ENCODE data around the gene RNF123.

RNF123 gene

DNA sequence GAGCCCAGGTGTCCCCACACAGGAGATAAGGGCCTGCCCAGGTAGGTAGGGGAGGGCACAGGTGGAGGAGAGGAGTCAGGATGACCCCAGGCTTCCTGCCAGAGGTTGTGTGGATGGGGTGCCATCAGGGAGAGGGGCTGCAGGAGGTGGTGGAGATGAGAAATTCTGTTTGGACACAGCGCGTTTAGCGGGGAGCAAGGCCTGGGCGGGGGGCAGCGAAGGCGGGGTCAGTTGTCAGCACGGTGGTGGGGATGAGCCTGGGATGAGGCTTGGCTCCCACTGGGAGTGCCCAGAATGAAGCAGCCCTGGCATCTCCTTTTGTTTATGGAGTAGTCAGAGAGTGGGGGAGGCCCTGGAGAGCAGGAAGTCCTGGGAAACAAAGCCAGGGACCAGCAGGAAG is 14.6 kb downstream of the RNF123 start:
- no peak overlapping the region for H3K4me3 ChIP-seq (ENCODE audit: low read length)
- TF ChIP-seq, protein P1, sequence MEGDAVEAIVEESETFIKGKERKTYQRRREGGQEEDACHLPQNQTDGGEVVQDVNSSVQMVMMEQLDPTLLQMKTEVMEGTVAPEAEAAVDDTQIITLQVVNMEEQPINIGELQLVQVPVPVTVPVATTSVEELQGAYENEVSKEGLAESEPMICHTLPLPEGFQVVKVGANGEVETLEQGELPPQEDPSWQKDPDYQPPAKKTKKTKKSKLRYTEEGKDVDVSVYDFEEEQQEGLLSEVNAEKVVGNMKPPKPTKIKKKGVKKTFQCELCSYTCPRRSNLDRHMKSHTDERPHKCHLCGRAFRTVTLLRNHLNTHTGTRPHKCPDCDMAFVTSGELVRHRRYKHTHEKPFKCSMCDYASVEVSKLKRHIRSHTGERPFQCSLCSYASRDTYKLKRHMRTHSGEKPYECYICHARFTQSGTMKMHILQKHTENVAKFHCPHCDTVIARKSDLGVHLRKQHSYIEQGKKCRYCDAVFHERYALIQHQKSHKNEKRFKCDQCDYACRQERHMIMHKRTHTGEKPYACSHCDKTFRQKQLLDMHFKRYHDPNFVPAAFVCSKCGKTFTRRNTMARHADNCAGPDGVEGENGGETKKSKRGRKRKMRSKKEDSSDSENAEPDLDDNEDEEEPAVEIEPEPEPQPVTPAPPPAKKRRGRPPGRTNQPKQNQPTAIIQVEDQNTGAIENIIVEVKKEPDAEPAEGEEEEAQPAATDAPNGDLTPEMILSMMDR (conservative IDR thresholded peaks at IDR 0.05; ENCODE audit: low read depth, low read length) = no peak
- DNase-seq (ENCODE audit: low read depth) = no peak

DNA sequence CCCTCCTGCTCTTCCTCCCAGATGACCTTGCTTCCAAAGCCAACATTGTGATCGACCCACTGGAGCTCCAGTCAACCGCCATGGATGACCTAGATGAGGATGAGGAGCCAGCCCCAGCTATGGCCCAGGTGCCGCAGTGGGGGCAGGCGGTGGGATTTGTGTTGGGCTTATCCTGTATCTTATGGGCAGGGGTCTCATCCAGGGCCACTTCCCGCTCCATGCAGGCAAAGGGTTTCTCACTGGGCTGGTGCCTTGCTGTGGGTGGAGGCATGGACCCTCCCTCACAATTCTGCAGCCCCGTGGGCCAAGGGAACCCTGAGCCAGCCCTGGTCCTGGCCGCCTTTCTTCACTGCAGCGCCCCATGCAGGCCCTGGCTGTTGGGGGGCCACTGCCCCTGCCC is 15.3 kb downstream of the RNF123 start:
- TF ChIP-seq, protein P1 (conservative IDR thresholded peaks at IDR 0.05; ENCODE audit: low read depth, low read length) = no peak
- H3K4me3 ChIP-seq (ENCODE audit: low read length) = no peak overlapping the region
- DNase-seq (ENCODE audit: low read depth) = no peak

DNA sequence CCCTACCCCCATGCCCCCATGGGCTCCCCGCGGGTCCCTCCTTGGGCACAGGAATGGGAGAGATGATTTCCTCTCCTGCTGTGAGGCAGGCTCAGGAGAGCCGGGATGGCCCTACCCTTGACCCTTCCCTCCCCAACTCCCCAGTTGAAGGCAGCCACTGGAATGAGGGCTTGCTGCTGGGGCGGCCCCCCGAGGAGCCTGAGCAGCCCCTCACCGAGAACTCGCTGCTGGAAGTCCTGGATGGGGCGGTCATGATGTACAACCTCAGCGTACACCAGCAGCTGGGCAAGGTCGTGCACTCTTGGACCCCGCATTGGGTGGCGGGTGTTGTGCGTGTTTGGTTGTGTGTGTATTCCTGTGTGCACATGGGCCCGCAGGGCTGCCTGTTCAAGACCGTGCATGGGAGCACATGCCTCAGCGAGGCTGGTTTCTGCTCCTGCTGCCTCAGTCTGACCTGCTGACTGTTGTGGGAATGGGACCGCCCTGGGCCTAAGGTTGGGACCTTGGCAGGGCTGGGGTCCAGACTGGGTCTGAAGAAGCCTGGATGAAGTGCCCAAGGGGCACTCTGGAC is 16.1 kb downstream of the RNF123 start:
- no peak overlapping the region for H3K4me3 ChIP-seq (ENCODE audit: low read length)
- no peak for DNase-seq (ENCODE audit: low read depth)
- TF ChIP-seq, protein P1 (conservative IDR thresholded peaks at IDR 0.05; ENCODE audit: low read depth, low read length) = no peak

DNA sequence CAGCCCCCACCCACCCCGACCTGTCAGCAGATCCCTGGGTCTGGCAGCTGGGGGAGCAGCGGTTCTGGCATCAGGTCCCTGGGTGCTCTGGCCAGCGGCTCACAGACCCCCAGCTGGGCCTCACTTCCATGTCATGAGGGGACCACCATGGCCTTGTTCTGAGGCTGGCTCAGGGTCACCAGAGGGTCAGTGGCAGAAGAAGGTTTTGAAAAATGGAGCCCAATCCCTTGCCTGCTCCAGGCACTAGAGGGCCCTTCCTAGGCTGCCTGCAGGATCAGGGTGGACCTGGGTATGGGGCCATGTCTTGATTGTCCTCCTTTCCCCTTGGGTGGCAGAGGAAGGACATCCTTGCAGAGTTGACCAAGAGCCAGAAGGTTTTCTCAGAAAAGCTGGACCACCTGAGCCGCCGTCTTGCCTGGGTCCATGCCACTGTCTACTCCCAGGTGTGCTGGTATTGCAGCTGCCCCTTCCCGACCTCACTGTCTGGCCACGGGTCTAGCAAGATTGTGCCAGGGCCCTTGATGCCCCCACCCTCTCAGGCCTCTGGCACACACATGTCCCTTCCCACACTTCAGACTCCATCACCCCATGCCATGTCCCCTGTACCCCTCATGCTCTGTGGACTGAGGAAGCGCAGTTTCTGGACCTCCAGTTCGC is 17.2 kb downstream of the RNF123 start:
- H3K4me3 ChIP-seq (ENCODE audit: low read length) = no peak overlapping the region
- TF ChIP-seq, protein P1 (conservative IDR thresholded peaks at IDR 0.05; ENCODE audit: low read depth, low read length) = no peak
- DNase-seq (ENCODE audit: low read depth) = no peak

DNA sequence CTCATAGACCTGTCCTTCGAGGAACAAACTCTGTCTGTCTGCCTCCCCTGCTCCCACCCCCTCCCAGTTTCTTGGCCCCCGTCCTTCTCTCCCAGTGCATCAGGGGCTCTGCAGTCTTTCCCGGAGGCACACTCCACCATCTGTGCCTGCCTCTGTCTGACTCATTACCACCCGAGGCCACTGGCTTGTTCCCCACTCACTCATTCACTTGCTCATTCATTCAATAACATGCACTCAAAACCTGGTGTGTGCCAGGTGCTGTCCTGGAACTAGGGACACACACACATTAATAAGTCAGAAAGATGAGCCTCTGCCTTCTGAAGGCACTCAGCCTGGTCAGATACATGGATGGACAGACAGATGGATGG is 17.7 kb downstream of the RNF123 start:
- DNase-seq (ENCODE audit: low read depth) = no peak
- no peak overlapping the region for H3K4me3 ChIP-seq (ENCODE audit: low read length)
- TF ChIP-seq, protein P1 (conservative IDR thresholded peaks at IDR 0.05; ENCODE audit: low read depth, low read length) = no peak

DNA sequence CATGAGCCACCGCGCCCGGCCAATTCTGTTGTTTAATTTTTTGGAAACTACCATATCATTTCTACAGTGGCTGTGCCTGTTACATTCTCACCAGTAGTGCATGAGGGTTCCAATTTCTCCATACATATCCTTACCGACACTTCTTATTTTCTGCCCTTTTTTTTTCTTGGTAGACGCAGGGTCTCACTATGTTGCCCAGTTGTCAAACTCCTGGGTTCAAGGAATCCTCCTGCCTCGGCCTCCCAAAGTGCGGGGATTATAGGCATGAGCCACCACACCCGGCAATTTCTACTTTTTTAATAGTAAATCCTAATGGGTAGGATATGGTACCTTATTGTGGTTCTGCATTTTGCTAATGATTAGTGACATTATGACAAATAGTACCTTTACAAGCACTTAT is 20.5 kb downstream of the RNF123 start:
- H3K4me3 ChIP-seq (ENCODE audit: low read length) = no peak overlapping the region
- DNase-seq (ENCODE audit: low read depth) = no peak
- TF ChIP-seq, protein P1 (conservative IDR thresholded peaks at IDR 0.05; ENCODE audit: low read depth, low read length) = no peak

DNA sequence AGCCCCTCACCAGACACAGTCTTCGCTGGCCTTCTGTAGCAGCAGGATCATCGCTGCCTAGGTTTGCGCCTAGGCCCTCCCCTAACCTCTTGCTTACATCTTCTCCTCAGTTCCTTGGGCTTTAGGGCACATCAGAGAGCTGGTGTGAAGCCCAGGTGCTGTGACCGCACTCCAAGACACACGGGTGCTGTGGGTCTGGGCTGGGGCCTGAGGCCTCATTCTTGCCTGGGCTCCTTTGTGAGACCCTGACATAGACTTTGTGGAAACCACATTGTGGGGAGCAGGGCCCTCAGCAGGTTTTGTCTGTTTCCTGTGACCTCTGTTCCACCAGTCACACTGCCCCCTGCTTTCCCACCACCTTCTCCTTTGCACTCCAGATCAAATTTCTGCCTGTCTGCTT is 22.1 kb downstream of the RNF123 start:
- no peak overlapping the region for H3K4me3 ChIP-seq (ENCODE audit: low read length)
- DNase-seq (ENCODE audit: low read depth) = no peak
- TF ChIP-seq, protein P1 (conservative IDR thresholded peaks at IDR 0.05; ENCODE audit: low read depth, low read length) = no peak
